HCT116 (cell line): ENCODE measurements around the gene COPA.
"Not testable (repeated sequence)": the region's sequence is repeated elsewhere in the genome, so short reads cannot be mapped to it uniquely, and the experiment has no call there.

Experiments
- CTCF ChIP-seq, 3 experiments: fragments of 200-600 bp in 1 of 3; sonication (generic) in 1 of 3; IDR thresholded peaks in 2 of 3; conservative IDR thresholded peaks in 1 of 3; 2 replicates each; pipeline ENCODE4 v1.5.1; 2012 to 2017; ENCODE audit warnings: low read depth in 2 of 3, low read length in 2 of 3, antibody characterized with exemption in 1 of 3, borderline replicate concordance in 1 of 3, control low read depth in 1 of 3, mild to moderate bottlenecking in 1 of 3, mixed read lengths in 1 of 3, mixed run types in 1 of 3, moderate library complexity in 1 of 3; ENCODE audit not compliant: insufficient read depth in 1 of 3
- EZH2 ChIP-seq: fragments of 200-600 bp; sonication (generic); IDR thresholded peaks from 2 replicates; pipeline ENCODE4 v1.6.1; 2017; ENCODE audit warnings: antibody characterized with exemption, mixed run types
- EZH2phosphoT487 ChIP-seq: fragments of 200-600 bp; IDR thresholded peaks from 2 replicates; pipeline ENCODE4 v1.6.1; 2018; ENCODE audit warnings: antibody characterized with exemption, borderline replicate concordance
- JUND ChIP-seq: IDR thresholded peaks from 2 replicates; pipeline ENCODE4 v1.6.1; 2012
- MAX ChIP-seq: IDR thresholded peaks from 2 replicates; pipeline ENCODE4 v1.6.1; 2012
- POLR2A ChIP-seq: IDR thresholded peaks from 2 replicates; pipeline ENCODE4 v1.7.0; 2011; ENCODE audit warnings: borderline replicate concordance; ENCODE audit not compliant: insufficient read depth, insufficient read length; ENCODE audit errors: extremely low read depth
- POLR2AphosphoS5 ChIP-seq: IDR thresholded peaks from 2 replicates; pipeline ENCODE4 v1.6.1; 2011; ENCODE audit warnings: mild to moderate bottlenecking, low read depth, low read length, moderate library complexity
- REST ChIP-seq: IDR thresholded peaks from 2 replicates; pipeline ENCODE4 v1.6.1; 2012; ENCODE audit warnings: low read depth
- SP1 ChIP-seq: IDR thresholded peaks from 2 replicates; pipeline ENCODE4 v1.6.1; 2012; ENCODE audit warnings: low read depth
- ZBTB33 ChIP-seq: IDR thresholded peaks from 2 replicates; pipeline ENCODE4 v1.6.1; 2011; ENCODE audit warnings: mild to moderate bottlenecking, low read length, moderate library complexity; ENCODE audit not compliant: insufficient replicate concordance; ENCODE audit errors: extremely low read depth
- ZNF274 ChIP-seq: fragments of 200-500 bp; sonication (Bioruptor generic); IDR thresholded peaks from 2 replicates; pipeline ENCODE4 v1.6.1; 2014; ENCODE audit warnings: mild to moderate bottlenecking, low read depth, low read length, inconsistent platforms

GRCh38 chr1:160384812-160385211 is 41.8 kb upstream of the COPA start:
- not testable (repeated sequence) for TF ChIP-seq CTCF (IDR thresholded peaks at IDR 0.05 in 2 of 3, conservative IDR thresholded peaks at IDR 0.05 in 1 of 3; ENCODE audit: borderline replicate concordance in 1 of 3, insufficient read depth in 1 of 3, low read depth in 2 of 3, low read length in 2 of 3); REST; MAX; EZH2; JUND; EZH2phosphoT487; POLR2A; SP1; ZNF274; POLR2AphosphoS5; ZBTB33
